H9 (cell line): ENCODE results near the gene GYG1. TPM values are rescaled to one million over a fixed set of nuclear protein-coding genes. Genes with fewer than 3 reads are reported as not detected.

Source experiments
- DNase-seq: peaks from one replicate; pipeline ENCODE4 v3.0.0-alpha.2; 2017
- H2AFZ ChIP-seq: one replicate; pipeline ENCODE4 v1.6.1; 2013; ENCODE audit warnings: mild to moderate bottlenecking, low read length, control low read depth, moderate library complexity
- H2AK5ac ChIP-seq: 2 replicates; pipeline ENCODE4 v1.6.1; 2013; ENCODE audit warnings: low read length, control low read depth, mixed read lengths; ENCODE audit not compliant: insufficient read length
- H2BK120ac ChIP-seq: one replicate; pipeline ENCODE4 v1.6.1; 2013; ENCODE audit warnings: low read depth, mild to moderate bottlenecking, low read length, control low read depth, inconsistent platforms; ENCODE audit not compliant: poor library complexity, severe bottlenecking
- H2BK12ac ChIP-seq: 2 replicates; pipeline ENCODE4 v1.6.1; 2013; ENCODE audit warnings: low read length, control low read depth, mixed read lengths, low read depth; ENCODE audit not compliant: insufficient read length
- H2BK15ac ChIP-seq: 2 replicates; pipeline ENCODE4 v1.6.1; 2013; ENCODE audit warnings: low read depth, low read length, control low read depth
- H2BK20ac ChIP-seq: one replicate; pipeline ENCODE4 v1.6.1; 2013; ENCODE audit warnings: low read depth, mild to moderate bottlenecking, low read length, control low read depth, inconsistent platforms; ENCODE audit not compliant: poor library complexity, severe bottlenecking
- H2BK5ac ChIP-seq: 2 replicates; pipeline ENCODE4 v1.6.1; 2013; ENCODE audit warnings: low read length, control low read depth, mixed read lengths; ENCODE audit not compliant: insufficient read length
- H3K14ac ChIP-seq: 2 replicates; pipeline ENCODE4 v1.6.1; 2013; ENCODE audit warnings: low read length, control low read depth; ENCODE audit not compliant: insufficient read depth
- H3K18ac ChIP-seq: 2 replicates; pipeline ENCODE4 v1.6.1; 2013; ENCODE audit warnings: low read depth, mild to moderate bottlenecking, mixed read lengths, low read length, control low read depth; ENCODE audit not compliant: insufficient read length
- H3K23ac ChIP-seq: 2 replicates; pipeline ENCODE4 v1.6.1; 2013; ENCODE audit warnings: low read length, control low read depth, mixed read lengths, low read depth; ENCODE audit not compliant: insufficient read length
- H3K23me2 ChIP-seq: 2 replicates; pipeline ENCODE4 v1.6.1; 2013; ENCODE audit warnings: low read depth, mild to moderate bottlenecking, mixed read lengths, low read length, control low read depth; ENCODE audit not compliant: insufficient read length, poor library complexity, severe bottlenecking
- H3K27ac ChIP-seq: 2 replicates; pipeline ENCODE4 v1.5.1; 2013; ENCODE audit warnings: low read length, control low read depth, mixed read lengths, low read depth; ENCODE audit not compliant: insufficient read length
- H3K27me3 ChIP-seq: 2 replicates; pipeline ENCODE4 v1.6.1; 2013; ENCODE audit warnings: low read length, control low read depth, inconsistent platforms; ENCODE audit not compliant: insufficient read depth
- H3K4ac ChIP-seq: 2 replicates; pipeline ENCODE4 v1.6.1; 2013; ENCODE audit warnings: low read depth, mild to moderate bottlenecking, control low read depth, inconsistent platforms, low read length, moderate library complexity
- H3K4me1 ChIP-seq: 2 replicates; pipeline ENCODE4 v1.6.1; 2013; ENCODE audit warnings: low read length, control low read depth, inconsistent platforms; ENCODE audit not compliant: insufficient read depth
- H3K4me2 ChIP-seq: 2 replicates; pipeline ENCODE4 v1.6.1; 2013; ENCODE audit warnings: low read length, control low read depth, mixed read lengths; ENCODE audit not compliant: insufficient read length, insufficient read depth
- H3K56ac ChIP-seq: 2 replicates; pipeline ENCODE4 v1.6.1; 2013; ENCODE audit warnings: low read depth, mild to moderate bottlenecking, mixed read lengths, low read length, control low read depth; ENCODE audit not compliant: insufficient read length
- H3K79me1 ChIP-seq: 2 replicates; pipeline ENCODE4 v1.6.1; 2013; ENCODE audit warnings: low read depth, mild to moderate bottlenecking, moderate library complexity, low read length, control low read depth, inconsistent platforms; ENCODE audit not compliant: insufficient read depth, poor library complexity, severe bottlenecking
- H3K79me2 ChIP-seq: 2 replicates; pipeline ENCODE4 v1.6.1; 2013; ENCODE audit warnings: low read length, control low read depth, inconsistent platforms; ENCODE audit not compliant: insufficient read depth
- H3K9ac ChIP-seq: 2 replicates; pipeline ENCODE4 v1.6.1; 2013; ENCODE audit warnings: low read length, control low read depth, mixed read lengths; ENCODE audit not compliant: insufficient read length; ENCODE audit errors: extremely low read depth
- H3K9me3 ChIP-seq: one replicate; pipeline ENCODE4 v1.6.1; 2013; ENCODE audit warnings: low read depth, low read length, inconsistent platforms; ENCODE audit not compliant: control insufficient read depth
- H3T11ph ChIP-seq: one replicate; pipeline ENCODE4 v1.6.1; 2013; ENCODE audit warnings: mild to moderate bottlenecking, low read length, control low read depth, inconsistent platforms
- H4K20me1 ChIP-seq: one replicate; pipeline ENCODE4 v1.6.1; 2013; ENCODE audit not compliant: control insufficient read depth, insufficient read length, insufficient read depth
- H4K5ac ChIP-seq: 2 replicates; pipeline ENCODE4 v1.6.1; 2013; ENCODE audit warnings: low read depth, mild to moderate bottlenecking, mixed read lengths, low read length, control low read depth; ENCODE audit not compliant: insufficient read length
- H4K8ac ChIP-seq: replicated peaks from 2 replicates; pipeline ENCODE4 v1.6.1; 2013; ENCODE audit warnings: low read length, control low read depth, mixed read lengths, low read depth; ENCODE audit not compliant: insufficient read length
- H4K91ac ChIP-seq: 2 replicates; pipeline ENCODE4 v1.6.1; 2013; ENCODE audit warnings: low read depth, mild to moderate bottlenecking, moderate library complexity, mixed read lengths, low read length, control low read depth; ENCODE audit not compliant: insufficient read length
- H3K27ac Mint-ChIP-seq, 3 experiments: 2 replicates in 2 of 3; 3 replicates in 1 of 3; pipeline ENCODE4 v1.8.0; 2020 to 2021; ENCODE audit warnings: mixed read lengths in 3 of 3, mild to moderate bottlenecking in 1 of 3, moderate library complexity in 1 of 3
- H3K27me3 Mint-ChIP-seq: 2 replicates; pipeline ENCODE4 v1.8.0; 2021; ENCODE audit warnings: low read depth, mild to moderate bottlenecking, moderate library complexity, mixed read lengths
- H3K36me3 Mint-ChIP-seq, 3 experiments: 2 replicates in 2 of 3; 3 replicates in 1 of 3; pipeline ENCODE4 v1.8.0; 2020 to 2021; ENCODE audit warnings: low read depth in 3 of 3, mixed read lengths in 3 of 3; ENCODE audit not compliant: insufficient read depth in 1 of 3
- H3K4me1 Mint-ChIP-seq, 2 experiments: 2 replicates each; pipeline ENCODE4 v1.8.0; 2020; ENCODE audit warnings: mixed read lengths in 2 of 2
- H3K4me3 Mint-ChIP-seq, 2 experiments: 2 replicates in 1 of 2; 3 replicates in 1 of 2; pipeline ENCODE4 v1.8.0; 2020 to 2021; ENCODE audit warnings: mild to moderate bottlenecking in 2 of 2, mixed read lengths in 2 of 2, moderate library complexity in 1 of 2
- H3K9me3 Mint-ChIP-seq, 2 experiments: 2 replicates in 1 of 2; 3 replicates in 1 of 2; pipeline ENCODE4 v1.8.0; 2020; ENCODE audit warnings: mild to moderate bottlenecking in 2 of 2, mixed read lengths in 2 of 2, moderate library complexity in 1 of 2
- CTCF ChIP-seq: fragments of 200-600 bp; sonication (generic); conservative IDR thresholded peaks from 3 replicates; pipeline ENCODE4 v1.8.0; 2021; ENCODE audit warnings: antibody characterized with exemption, mild to moderate bottlenecking
- WGBS: extraction: QIAGEN DNeasy Blood & Tissue Kit; methylation state at CpG from one replicate; pipeline ENCODE4 v1.1.7; 2013; ENCODE audit warnings: missing lambda C conversion rate, low lambda C conversion rate, mixed read lengths; ENCODE audit not compliant: insufficient read length; ENCODE audit errors: extremely low coverage; 5-methylcytosine and 5-hydroxymethylcytosine counted together
- total RNA-seq: library from RNA; stranded (reverse); gene quantifications from 2 replicates; pipeline ENCODE4 v1.2.1, GENCODE V29; 2021

GYG1 gene
- total RNA-seq, 1 experiment from 2014 or later: 31.5 TPM

- Histone ChIP-seq H3K14ac (no peak overlapping the region), H2AK5ac (no peak overlapping the region), H4K8ac (no peak overlapping the region), H3K27me3 (no peaks in the 10 kb centered on the region), H3K79me2 (no peaks in the 10 kb centered on the region), H2BK12ac (no peak overlapping the region), H3K9ac (no peak overlapping the region), H2BK5ac (no peak overlapping the region), H3K56ac (no peak overlapping the region), H4K20me1 (no peaks in the 10 kb centered on the region), H3K4me2 (no peak overlapping the region), H2BK120ac (no peak overlapping the region), H3K27ac (no peak overlapping the region), H3K23me2 (no peaks in the 10 kb centered on the region), H3K18ac (no peak overlapping the region), H2BK15ac (no peak overlapping the region), H2AFZ (no peak overlapping the region), H4K5ac (no peak overlapping the region), H3K79me1 (no peaks in the 10 kb centered on the region), H4K91ac (no peak overlapping the region), H3K4ac (no peak overlapping the region), H2BK20ac (no peak overlapping the region), H3K23ac (no peak overlapping the region), H3K4me1 (peaks cover 14% of the 10 kb centered on the region; the same call in 1 of the 2 replicates), H3T11ph (no peak overlapping the region), H3K9me3 (peaks cover 8% of the 10 kb centered on the region)
- Mint-ChIP-seq H3K9me3 (peaks cover 17 to 22% of the 10 kb centered on the region in 2 experiments), H3K4me1 (peaks cover 32% of the 10 kb centered on the region in 2 experiments), H3K27me3 (no peaks in the 10 kb centered on the region), H3K4me3 (no peak overlapping the region), H3K36me3 (peaks cover 32 to 46% (median 36%) of the 10 kb centered on the region in 3 experiments), H3K27ac (no peak overlapping the region)
- no CpG with 5 or more reads among the region's 3 CpGs for WGBS
- TF ChIP-seq CTCF: no peak
- DNase-seq: no peak
Observed at GRCh38 chr3:149023951-149024350, 32.6 kb downstream of the GYG1 start.
